CD4-positive, alpha-beta T cell (primary cell): ENCODE data around the gene OR52K2. TPM values are rescaled to one million over a fixed set of nuclear protein-coding genes. Genes with fewer than 3 reads are reported as not detected.

Experiments used
- ATAC-seq: fragments of 200-7000 bp; cut with Tn5 transposase; one replicate; pipeline ENCODE4 v1.10.0; 2022; ENCODE audit warnings: mild to moderate bottlenecking; ENCODE audit not compliant: poor library complexity
- CTCF ChIA-PET: fragments of 350-600 bp; sonication (Branson Sonifier 250); formaldehyde crosslinking; loops from one replicate; lab custom pipeline; 2021; ENCODE audit warnings: antibody characterized with exemption, inconsistent platforms; lab: Charles Lee
- POLR2A ChIA-PET: fragments of 350-600 bp; sonication (Branson Sonifier 250); formaldehyde crosslinking; loops from one replicate; lab custom pipeline; 2021; ENCODE audit warnings: antibody characterized with exemption, inconsistent platforms; lab: Charles Lee
- DNase-seq, 14 experiments: peaks; one replicate each; pipeline ENCODE4 v3.0.0-alpha.2; 2013 to 2020; ENCODE audit warnings: mixed read lengths in 2 of 14
- H3K27ac ChIP-seq, 2 donors: one replicate each; pipeline versions ENCODE4 v1.5.1 to v1.7.0; 2013; ENCODE audit warnings: low read length in 2 of 2, low read depth in 1 of 2, mild to moderate bottlenecking in 1 of 2
- H3K27me3 ChIP-seq, 2 experiments: 1 replicate in 1 of 2; 2 replicates in 1 of 2; pipeline versions ENCODE4 v1.6.1 to v1.7.0; 2013; ENCODE audit warnings: low read length in 2 of 2, control low read depth in 1 of 2, mild to moderate bottlenecking in 1 of 2, moderate library complexity in 1 of 2; ENCODE audit not compliant: insufficient read depth in 2 of 2, control insufficient read depth in 1 of 2
- H3K36me3 ChIP-seq: one replicate; pipeline ENCODE4 v1.6.1; 2013; ENCODE audit warnings: low read length, control low read depth; ENCODE audit not compliant: insufficient read depth
- H3K4me1 ChIP-seq: one replicate; pipeline ENCODE4 v1.6.1; 2013; ENCODE audit warnings: low read length, control low read depth; ENCODE audit not compliant: insufficient read depth
- H3K4me3 ChIP-seq: one replicate; pipeline ENCODE4 v1.5.1; 2013; ENCODE audit warnings: mild to moderate bottlenecking, low read length, moderate library complexity
- H3K9me3 ChIP-seq, 2 experiments: 1 replicate in 1 of 2; 2 replicates in 1 of 2; pipeline versions ENCODE4 v1.6.1 to v1.7.0; 2013; ENCODE audit warnings: low read length in 2 of 2, mild to moderate bottlenecking in 2 of 2, control low read depth in 1 of 2, moderate library complexity in 1 of 2; ENCODE audit not compliant: control insufficient read depth in 1 of 2, insufficient read depth in 1 of 2
- H3K27ac Mint-ChIP-seq: one replicate; pipeline ENCODE4 v1.8.0; 2020; ENCODE audit warnings: mixed read lengths
- H3K27me3 Mint-ChIP-seq: one replicate; pipeline ENCODE4 v1.8.0; 2021; ENCODE audit warnings: mixed read lengths
- H3K36me3 Mint-ChIP-seq: one replicate; pipeline ENCODE4 v1.8.0; 2021; ENCODE audit warnings: low read depth, mixed read lengths
- H3K4me1 Mint-ChIP-seq: one replicate; pipeline ENCODE4 v1.8.0; 2021; ENCODE audit warnings: low read depth, mixed read lengths
- H3K4me3 Mint-ChIP-seq: one replicate; pipeline ENCODE4 v1.8.0; 2020; ENCODE audit warnings: mild to moderate bottlenecking, mixed read lengths
- H3K9me3 Mint-ChIP-seq: one replicate; pipeline ENCODE4 v1.8.0; 2020; ENCODE audit warnings: mixed read lengths
- intact Hi-C, 2 experiments: fragments of 100-400 bp; cut with DNase I in 1 of 2; cut with micrococcal nuclease in 1 of 2; formaldehyde crosslinking; loops; one replicate each; pipeline versions ENCODE4 v1.15.1 to v1.9.0; 2023 to 2025; cut with DNase I, micrococcal nuclease
- total RNA-seq, 174 experiments: library from RNA in 2 of 174; stranded (reverse) in 2 of 174; gene quantifications; one replicate each; pipeline ENCODE4 v1.2.3 and lab custom pipeline; 2021 to 2026
- TF ChIP-seq, protein P1 (sequence below): fragments of 200-600 bp; IDR thresholded peaks from one replicate; pipeline ENCODE4 v1.8.0; 2022; ENCODE audit warnings: antibody characterized with exemption, mild to moderate bottlenecking

The OR52K2 gene
- total RNA-seq, 2 experiments from 2014 or later = not detected

DNA sequence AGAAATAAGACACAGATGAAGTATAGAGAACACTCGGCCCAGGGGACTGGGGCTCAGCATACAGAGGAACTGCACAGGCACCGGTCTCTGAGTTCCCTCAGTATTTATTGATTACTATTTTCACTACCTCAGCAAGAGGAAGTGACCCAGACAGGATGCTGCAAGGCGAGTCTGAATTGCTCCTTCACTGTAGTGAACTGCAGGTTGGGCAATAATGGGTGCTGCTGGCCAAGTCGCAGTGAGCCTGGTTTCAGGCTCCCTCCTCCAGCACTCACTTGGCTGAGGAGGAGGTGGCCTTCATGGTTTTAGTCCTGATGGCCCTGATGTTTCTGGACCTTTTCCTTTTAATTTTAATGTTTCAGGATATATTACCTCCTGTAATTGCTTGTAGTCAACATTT is 10.4 kb downstream of the OR52K2 start:
- Histone ChIP-seq H3K27ac (no peak overlapping the region), H3K9me3 (peaks cover 0 to 2% of the 10 kb centered on the region in 2 experiments), H3K4me3 (no peak overlapping the region), H3K27me3 (peaks cover 0 to 6% of the 10 kb centered on the region in 2 experiments), H3K36me3 (no peaks in the 10 kb centered on the region), H3K4me1 (peaks cover 3% of the 10 kb centered on the region)
- H3K9me3 Mint-ChIP-seq = peaks cover 5% of the 10 kb centered on the region
- ATAC-seq = peak; percentile 41
- DNase-seq = peak in 5 of 14 experiments; percentile 1 to 42 (median 4)
- H3K27ac Mint-ChIP-seq = no peak overlapping the region
- ChIA-PET POLR2A (no interaction called here), CTCF (no interaction called here)
- TF ChIP-seq, protein P1, sequence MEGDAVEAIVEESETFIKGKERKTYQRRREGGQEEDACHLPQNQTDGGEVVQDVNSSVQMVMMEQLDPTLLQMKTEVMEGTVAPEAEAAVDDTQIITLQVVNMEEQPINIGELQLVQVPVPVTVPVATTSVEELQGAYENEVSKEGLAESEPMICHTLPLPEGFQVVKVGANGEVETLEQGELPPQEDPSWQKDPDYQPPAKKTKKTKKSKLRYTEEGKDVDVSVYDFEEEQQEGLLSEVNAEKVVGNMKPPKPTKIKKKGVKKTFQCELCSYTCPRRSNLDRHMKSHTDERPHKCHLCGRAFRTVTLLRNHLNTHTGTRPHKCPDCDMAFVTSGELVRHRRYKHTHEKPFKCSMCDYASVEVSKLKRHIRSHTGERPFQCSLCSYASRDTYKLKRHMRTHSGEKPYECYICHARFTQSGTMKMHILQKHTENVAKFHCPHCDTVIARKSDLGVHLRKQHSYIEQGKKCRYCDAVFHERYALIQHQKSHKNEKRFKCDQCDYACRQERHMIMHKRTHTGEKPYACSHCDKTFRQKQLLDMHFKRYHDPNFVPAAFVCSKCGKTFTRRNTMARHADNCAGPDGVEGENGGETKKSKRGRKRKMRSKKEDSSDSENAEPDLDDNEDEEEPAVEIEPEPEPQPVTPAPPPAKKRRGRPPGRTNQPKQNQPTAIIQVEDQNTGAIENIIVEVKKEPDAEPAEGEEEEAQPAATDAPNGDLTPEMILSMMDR = no peak
- peaks cover 19% of the 10 kb centered on the region for H3K27me3 Mint-ChIP-seq
- H3K36me3 Mint-ChIP-seq = no peaks in the 10 kb centered on the region
- peaks cover 6% of the 10 kb centered on the region for H3K4me1 Mint-ChIP-seq
- intact Hi-C loops = no loop called here
- no peak overlapping the region for H3K4me3 Mint-ChIP-seq

DNA sequence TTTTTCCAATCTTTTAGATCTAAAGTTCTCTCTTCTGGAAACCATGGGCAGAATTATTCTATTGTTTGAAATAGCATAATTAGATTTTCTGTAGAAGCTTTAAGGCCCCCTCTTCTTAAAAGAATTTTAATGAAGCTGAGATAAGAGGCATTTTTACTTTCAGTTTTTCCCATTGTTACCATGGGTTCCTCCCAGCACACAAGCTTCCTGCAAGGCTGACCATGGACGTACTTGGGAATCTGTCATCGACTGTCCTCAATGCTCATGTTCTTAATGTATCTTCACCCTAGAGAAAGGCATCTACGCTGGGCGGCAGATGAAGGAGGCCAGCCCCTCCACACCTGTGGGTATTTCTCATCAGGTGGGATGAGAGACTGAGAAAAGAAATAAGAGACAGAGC is 11.1 kb downstream of the OR52K2 start:
- DNase-seq = no peak
- ChIA-PET CTCF (no interaction called here), POLR2A (no interaction called here)
- ATAC-seq = no peak
- Histone ChIP-seq H3K27me3 (peaks cover 0 to 6% of the 10 kb centered on the region in 2 experiments), H3K4me1 (peaks cover 3% of the 10 kb centered on the region), H3K4me3 (no peak overlapping the region), H3K9me3 (peaks cover 0 to 6% of the 10 kb centered on the region in 2 experiments), H3K27ac (no peak overlapping the region), H3K36me3 (no peaks in the 10 kb centered on the region)
- Mint-ChIP-seq H3K27ac (no peak overlapping the region), H3K4me1 (peaks cover 6% of the 10 kb centered on the region), H3K9me3 (peaks cover 5% of the 10 kb centered on the region), H3K4me3 (no peak overlapping the region), H3K27me3 (peaks cover 19% of the 10 kb centered on the region), H3K36me3 (no peaks in the 10 kb centered on the region)
- TF ChIP-seq, protein P1 = no peak
- intact Hi-C loops = no loop called here

DNA sequence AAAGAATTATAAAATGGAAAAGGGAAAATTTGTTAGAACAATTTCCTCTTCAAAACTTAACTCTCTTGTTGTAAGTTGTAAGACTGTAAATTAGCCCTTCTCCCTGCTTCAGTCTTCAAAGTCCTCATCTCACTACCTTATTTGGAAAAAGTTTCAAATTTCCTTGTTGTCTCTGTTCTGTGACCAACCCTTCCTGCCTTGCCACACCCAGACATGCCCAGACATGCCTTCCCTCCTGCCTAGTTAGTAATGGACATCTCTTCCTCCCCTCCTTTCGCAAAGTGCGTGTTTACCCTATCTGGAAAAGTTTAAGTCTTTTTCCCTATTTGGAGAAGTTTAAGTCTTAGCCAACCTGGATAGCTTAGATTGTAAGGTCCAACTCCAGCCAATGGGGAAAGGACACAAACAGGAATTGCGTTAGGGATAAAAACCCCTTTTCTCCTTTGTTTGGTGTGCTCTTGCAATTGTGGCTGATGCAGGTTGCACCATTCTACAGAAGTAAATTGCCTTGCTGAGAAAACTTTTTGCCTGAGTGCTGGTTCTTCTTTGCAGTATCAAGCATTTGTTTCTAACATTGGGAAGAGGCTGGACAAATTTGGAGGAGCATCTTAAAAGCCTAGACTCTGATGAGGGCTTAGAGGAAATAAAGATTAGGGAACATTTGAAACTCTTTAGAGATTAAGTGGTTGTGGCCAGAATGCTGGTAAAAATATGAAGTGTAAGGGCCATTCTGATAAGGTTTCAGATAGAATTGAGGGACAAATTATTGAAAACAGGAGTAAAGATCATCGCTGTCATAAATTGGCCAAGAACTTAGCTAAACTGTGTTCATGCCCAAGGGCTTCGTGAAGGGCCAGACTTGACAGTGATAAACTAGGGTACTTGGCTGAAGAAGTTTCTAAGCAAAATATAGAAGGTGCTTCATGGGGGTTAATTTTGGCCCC is 15.4 kb downstream of the OR52K2 start:
- ATAC-seq (no peak), DNase-seq (no peak)
- Mint-ChIP-seq H3K4me1 (no peaks in the 10 kb centered on the region), H3K9me3 (peaks cover 5% of the 10 kb centered on the region), H3K27me3 (peaks cover 8% of the 10 kb centered on the region), H3K36me3 (no peaks in the 10 kb centered on the region), H3K27ac (no peak overlapping the region), H3K4me3 (no peak overlapping the region)
- Histone ChIP-seq H3K9me3 (peaks cover 3 to 6% of the 10 kb centered on the region in 2 experiments), H3K27me3 (no peaks in the 10 kb centered on the region), H3K36me3 (no peaks in the 10 kb centered on the region), H3K27ac (no peak overlapping the region), H3K4me3 (no peak overlapping the region), H3K4me1 (peaks cover under 1% of the 10 kb centered on the region)
- intact Hi-C loops = no loop called here
- ChIA-PET CTCF (interaction anchor here (1.1 kb wide), 1 partner anchor 54 kb away, joined by 3 read pairs; no protein-coding TSS in a partner anchor), POLR2A (no interaction called here)
- TF ChIP-seq, protein P1 = no peak
